ENCODE results near the gene RALY. TPM values are rescaled to one million over a fixed set of nuclear protein-coding genes. Genes with fewer than 3 reads are reported as not detected.

The RALY gene
- total RNA-seq, 6 donors from 2014 or later, result 116 to 157 (median 147) TPM

- no peaks in the 10 kb centered on the region for H3K9me3 ChIP-seq
- H3K4me3 ChIP-seq, result no peak overlapping the region
- no peaks in the 10 kb centered on the region for H3K27me3 ChIP-seq
- ATAC-seq (ENCODE audit: low FRiP score in 2 of 2) (no peak), DNase-seq (no peak)
- WGBS, 2 donors, result 90 to 97% methylated on average over 8 of the region's 8 CpGs
- no peak for TF ChIP-seq POLR2A (IDR thresholded peaks at IDR 0.05)
- no peak for TF ChIP-seq EP300 (IDR thresholded peaks at IDR 0.05)
- TF ChIP-seq POLR2AphosphoS5 (IDR thresholded peaks at IDR 0.05), result no peak
- TF ChIP-seq CTCF (IDR thresholded peaks at IDR 0.05), result no peak
- H3K4me1 ChIP-seq, result peaks cover 0 to 5% (median 0%) of the 10 kb centered on the region in 4 donors
- no peak overlapping the region for H3K27ac ChIP-seq
- H3K36me3 ChIP-seq, result no peaks in the 10 kb centered on the region
Measured at GRCh38 chr20:33967126-33967525, 26.6 kb upstream of the RALY start.

GRCh38 chr20:33969563-33969962 lies 24.1 kb upstream of the RALY start:
- TF ChIP-seq POLR2A (IDR thresholded peaks at IDR 0.05) (no peak), POLR2AphosphoS5 (IDR thresholded peaks at IDR 0.05) (no peak), CTCF (IDR thresholded peaks at IDR 0.05) (no peak)
- H3K36me3 ChIP-seq, result no peaks in the 10 kb centered on the region
- H3K4me3 ChIP-seq, result no peak overlapping the region
- DNase-seq, result no peak
- H3K4me1 ChIP-seq, result peaks cover 0 to under 1% (median 0%) of the 10 kb centered on the region in 4 donors
- 81 to 83% methylated on average over 4 of the region's 4 CpGs for WGBS, 2 donors
- H3K9me3 ChIP-seq, result no peaks in the 10 kb centered on the region
- H3K27me3 ChIP-seq, result no peaks in the 10 kb centered on the region
- no peak for ATAC-seq (ENCODE audit: low FRiP score in 2 of 2)
- H3K27ac ChIP-seq, result no peak overlapping the region

GRCh38 chr20:33970229-33970628 lies 23.5 kb upstream of the RALY start:
- TF ChIP-seq POLR2A (IDR thresholded peaks at IDR 0.05) (no peak), POLR2AphosphoS5 (IDR thresholded peaks at IDR 0.05) (no peak), CTCF (IDR thresholded peaks at IDR 0.05) (no peak), EP300 (IDR thresholded peaks at IDR 0.05) (no peak)
- DNase-seq (no peak), ATAC-seq (ENCODE audit: low FRiP score in 2 of 2) (no peak)
- no peaks in the 10 kb centered on the region for H3K4me1 ChIP-seq
- no peak overlapping the region for H3K27ac ChIP-seq
- H3K36me3 ChIP-seq, result no peaks in the 10 kb centered on the region
- no peaks in the 10 kb centered on the region for H3K9me3 ChIP-seq
- 85 to 89% methylated on average over 2 of the region's 2 CpGs for WGBS, 2 donors
- H3K4me3 ChIP-seq, result no peak overlapping the region
- H3K27me3 ChIP-seq, result no peaks in the 10 kb centered on the region

GRCh38 chr20:33971147-33971975 lies 22.4 kb upstream of the RALY start:
- no peak for ATAC-seq (ENCODE audit: low FRiP score in 2 of 2)
- Histone ChIP-seq H3K9me3 (no peaks in the 10 kb centered on the region), H3K36me3 (no peaks in the 10 kb centered on the region), H3K4me3 (no peak overlapping the region), H3K27ac (no peak overlapping the region), H3K4me1 (no peaks in the 10 kb centered on the region), H3K27me3 (no peaks in the 10 kb centered on the region)
- no peak for DNase-seq
- TF ChIP-seq POLR2AphosphoS5 (IDR thresholded peaks at IDR 0.05) (no peak), EP300 (IDR thresholded peaks at IDR 0.05) (no peak), CTCF (IDR thresholded peaks at IDR 0.05) (no peak), POLR2A (IDR thresholded peaks at IDR 0.05) (no peak)
- WGBS, 2 donors, result 80 to 83% methylated on average over 6 of the region's 6 CpGs

GRCh38 chr20:33976959-33977358 lies 16.8 kb upstream of the RALY start:
- Histone ChIP-seq H3K4me1 (no peaks in the 10 kb centered on the region), H3K4me3 (no peak overlapping the region), H3K9me3 (no peaks in the 10 kb centered on the region), H3K27me3 (no peaks in the 10 kb centered on the region), H3K27ac (no peak overlapping the region), H3K36me3 (no peaks in the 10 kb centered on the region)
- no peak for ATAC-seq (ENCODE audit: low FRiP score in 2 of 2)
- DNase-seq, result no peak
- no peak for TF ChIP-seq POLR2AphosphoS5 (IDR thresholded peaks at IDR 0.05)
- no peak for TF ChIP-seq CTCF (IDR thresholded peaks at IDR 0.05)
- no peak for TF ChIP-seq POLR2A (IDR thresholded peaks at IDR 0.05)
- no peak for TF ChIP-seq EP300 (IDR thresholded peaks at IDR 0.05)

Measured in upper lobe of left lung (tissue), 6 donors.